Gastroesophageal sphincter (tissue), 4 donors: ENCODE results near the gene FGF3. TPM values are rescaled to one million over a fixed set of nuclear protein-coding genes. Genes with fewer than 3 reads are reported as not detected.

Experiments
- ATAC-seq: fragments of 150-250 bp; one replicate; pipeline ENCODE4 v1.9.1; 2016; ENCODE audit warnings: mild to moderate bottlenecking, moderate library complexity
- H3K27ac ChIP-seq, 4 donors: fragments of 200-600 bp; sonication (generic) in 3 of 4; 1 replicate in 3 of 4; 2 replicates in 1 of 4; pipeline ENCODE4 v1.5.1; 2016 to 2019
- H3K27me3 ChIP-seq: fragments of 200-600 bp; sonication (generic); one replicate; pipeline ENCODE4 v1.5.1; 2019
- H3K36me3 ChIP-seq, 2 donors: fragments of 200-600 bp; sonication (generic); one replicate each; pipeline ENCODE4 v1.5.1; 2019; ENCODE audit warnings: control low read depth in 1 of 2
- H3K4me1 ChIP-seq, 3 donors: fragments of 200-600 bp; sonication (generic); 1 replicate in 2 of 3; 2 replicates in 1 of 3; pipeline ENCODE4 v1.5.1; 2016 to 2019; ENCODE audit warnings: control low read depth in 2 of 3
- H3K4me3 ChIP-seq, 2 donors: fragments of 200-600 bp; sonication (generic); one replicate each; pipeline ENCODE4 v1.5.1; 2019; ENCODE audit warnings: mild to moderate bottlenecking in 1 of 2, moderate library complexity in 1 of 2
- H3K9me3 ChIP-seq, 3 donors: fragments of 200-600 bp; sonication (generic); one replicate each; pipeline ENCODE4 v1.5.1; 2017 to 2019; ENCODE audit warnings: control low read depth in 2 of 3
- EP300 ChIP-seq: sonication (generic); formaldehyde crosslinking; IDR thresholded peaks from one replicate; pipeline ENCODE4 v1.6.1; 2017; ENCODE audit warnings: antibody characterized with exemption, mild to moderate bottlenecking
- POLR2A ChIP-seq, 2 donors: fragments of 450-650 bp; IDR thresholded peaks; one replicate each; pipeline ENCODE4 v1.6.1; 2017; ENCODE audit warnings: antibody characterized with exemption in 2 of 2, mild to moderate bottlenecking in 2 of 2, moderate library complexity in 1 of 2
- POLR2AphosphoS5 ChIP-seq: sonication (generic); formaldehyde crosslinking; IDR thresholded peaks from one replicate; pipeline ENCODE4 v1.6.1; 2017; ENCODE audit warnings: antibody characterized with exemption
- WGBS, 2 donors: methylation state at CpG; one replicate each; pipeline ENCODE4 v1.1.5; 2018; ENCODE audit warnings: low coverage in 1 of 2; 5-methylcytosine and 5-hydroxymethylcytosine counted together
- total RNA-seq, 4 donors: library from RNA; depleted of rRNA; stranded (reverse); fragments of >200 nt; gene quantifications; one replicate each; pipeline ENCODE4 v1.1.0, GENCODE V29; 2016
- TF ChIP-seq, protein P1 (sequence below), 4 experiments: fragments of 200-600 bp in 2 of 4; fragments of 450-650 bp in 2 of 4; sonication (generic) in 1 of 4; IDR thresholded peaks; one replicate each; pipeline ENCODE4 v1.5.1; 2017 to 2019; ENCODE audit warnings: antibody characterized with exemption in 4 of 4, mild to moderate bottlenecking in 2 of 4, moderate library complexity in 2 of 4

Gene FGF3
- total RNA-seq, 4 donors from 2014 or later: not detected

DNA sequence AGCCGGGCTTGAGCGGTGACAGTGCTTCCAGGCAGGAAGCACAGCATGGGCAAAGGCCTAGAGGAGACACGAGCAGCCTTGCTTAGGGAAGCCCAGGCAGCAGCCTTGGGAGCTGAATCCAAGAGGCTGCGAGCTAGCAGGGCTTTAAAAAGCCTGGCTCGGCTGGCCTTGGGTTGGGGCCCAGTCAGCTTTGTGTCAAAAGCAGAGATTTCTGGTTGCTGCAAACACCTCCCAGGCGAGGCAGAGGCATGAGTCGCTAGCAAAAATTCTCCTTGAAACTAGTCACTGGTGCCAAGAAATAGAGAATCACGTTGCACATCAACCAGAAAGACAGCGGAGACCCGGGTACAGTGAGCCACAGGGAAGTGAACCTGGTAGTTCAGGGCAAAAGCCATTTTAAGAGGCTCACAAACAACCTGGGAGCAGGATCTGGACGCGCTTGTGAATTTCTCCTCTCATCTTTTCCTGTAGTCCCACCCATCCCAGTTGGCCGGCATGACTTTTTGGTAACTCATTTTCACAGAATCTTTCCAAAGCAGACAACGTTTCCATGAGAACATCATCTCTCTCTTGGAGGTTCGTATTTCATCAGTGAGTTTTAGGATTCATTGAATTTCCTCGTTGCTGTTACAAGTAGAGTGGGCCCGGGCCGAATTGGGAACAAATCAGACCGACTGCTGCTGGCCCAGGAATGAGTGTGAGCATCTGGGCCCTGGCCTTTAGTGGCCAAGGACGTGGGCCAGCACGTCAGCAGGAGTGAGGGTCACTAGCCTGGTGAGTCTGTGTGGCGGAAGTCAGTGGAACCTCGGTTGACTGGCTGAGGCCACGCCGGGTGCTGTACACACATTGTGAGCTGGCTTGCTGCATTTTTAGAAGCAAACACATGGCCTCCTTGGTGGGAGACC, 27.7 kb downstream of the FGF3 start:
- WGBS, 2 donors: 30 to 62% methylated on average over 14 of the region's 25 CpGs
- no peak for TF ChIP-seq EP300
- no peak for TF ChIP-seq POLR2AphosphoS5
- no peak for TF ChIP-seq POLR2A (IDR thresholded peaks at IDR 0.05)
- TF ChIP-seq, protein P1, sequence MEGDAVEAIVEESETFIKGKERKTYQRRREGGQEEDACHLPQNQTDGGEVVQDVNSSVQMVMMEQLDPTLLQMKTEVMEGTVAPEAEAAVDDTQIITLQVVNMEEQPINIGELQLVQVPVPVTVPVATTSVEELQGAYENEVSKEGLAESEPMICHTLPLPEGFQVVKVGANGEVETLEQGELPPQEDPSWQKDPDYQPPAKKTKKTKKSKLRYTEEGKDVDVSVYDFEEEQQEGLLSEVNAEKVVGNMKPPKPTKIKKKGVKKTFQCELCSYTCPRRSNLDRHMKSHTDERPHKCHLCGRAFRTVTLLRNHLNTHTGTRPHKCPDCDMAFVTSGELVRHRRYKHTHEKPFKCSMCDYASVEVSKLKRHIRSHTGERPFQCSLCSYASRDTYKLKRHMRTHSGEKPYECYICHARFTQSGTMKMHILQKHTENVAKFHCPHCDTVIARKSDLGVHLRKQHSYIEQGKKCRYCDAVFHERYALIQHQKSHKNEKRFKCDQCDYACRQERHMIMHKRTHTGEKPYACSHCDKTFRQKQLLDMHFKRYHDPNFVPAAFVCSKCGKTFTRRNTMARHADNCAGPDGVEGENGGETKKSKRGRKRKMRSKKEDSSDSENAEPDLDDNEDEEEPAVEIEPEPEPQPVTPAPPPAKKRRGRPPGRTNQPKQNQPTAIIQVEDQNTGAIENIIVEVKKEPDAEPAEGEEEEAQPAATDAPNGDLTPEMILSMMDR (IDR thresholded peaks at IDR 0.05): no peak
- peak; percentile 4 for ATAC-seq
- H3K27me3 ChIP-seq: peaks cover 15% of the 10 kb centered on the region
- peaks cover 0 to 12% (median 0%) of the 10 kb centered on the region in 3 donors for H3K4me1 ChIP-seq
- no peak overlapping the region for H3K4me3 ChIP-seq
- H3K9me3 ChIP-seq: no peaks in the 10 kb centered on the region
- no peaks in the 10 kb centered on the region for H3K36me3 ChIP-seq
- H3K27ac ChIP-seq: peak overlapping the region in 2 of 4 donors; percentile 24 to 46

DNA sequence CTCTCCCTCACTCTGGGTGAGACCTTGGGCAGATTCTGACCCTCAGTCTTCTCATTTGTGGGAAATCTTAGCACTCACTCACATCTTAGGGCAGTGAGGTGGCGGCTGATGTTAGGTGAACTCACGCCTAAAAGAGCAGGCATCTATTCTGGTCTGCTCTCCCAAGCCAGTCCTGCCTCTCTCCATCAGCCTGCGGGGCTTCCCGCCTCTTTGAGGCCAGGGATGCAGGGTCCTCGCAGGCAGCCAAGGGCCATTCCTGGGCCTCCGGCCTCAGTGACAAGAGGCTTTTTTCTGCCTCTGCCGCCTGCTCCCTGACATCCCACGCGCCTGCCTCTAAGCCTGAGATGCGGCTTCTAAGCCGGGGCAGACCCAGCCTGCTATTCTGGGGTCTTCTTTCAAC, 30.3 kb downstream of the FGF3 start:
- Histone ChIP-seq H3K9me3 (no peaks in the 10 kb centered on the region), H3K36me3 (no peaks in the 10 kb centered on the region), H3K4me3 (no peak overlapping the region), H3K27ac (no peak overlapping the region), H3K4me1 (peaks cover 0 to 12% (median 0%) of the 10 kb centered on the region in 3 donors), H3K27me3 (peaks cover 15% of the 10 kb centered on the region)
- WGBS, 2 donors: 80 to 100% methylated on average over 1 to 4 of the region's 11 CpGs
- no peak for ATAC-seq
- no peak for TF ChIP-seq POLR2A (IDR thresholded peaks at IDR 0.05)

DNA sequence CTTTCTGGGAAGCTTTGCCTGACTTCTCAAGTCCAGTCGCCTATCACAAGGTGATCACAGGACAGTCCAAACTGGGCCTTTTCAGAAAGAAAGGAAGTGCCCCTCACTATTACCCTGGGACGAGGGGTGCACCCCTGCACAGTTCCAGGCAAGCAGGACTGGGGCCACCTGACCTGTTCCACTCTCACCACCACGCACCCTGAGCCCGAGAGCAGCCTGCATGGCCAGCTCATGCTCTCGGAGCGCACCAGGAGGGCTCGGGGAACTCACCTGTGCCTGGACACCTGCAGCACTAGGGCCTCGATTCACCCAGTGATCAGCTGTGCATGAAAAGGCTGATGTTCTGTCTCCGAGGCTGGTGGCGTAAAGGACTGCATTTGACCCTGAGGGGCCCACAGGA, 31.3 kb downstream of the FGF3 start:
- no peak for ATAC-seq
- TF ChIP-seq, protein P1 (IDR thresholded peaks at IDR 0.05): no peak
- TF ChIP-seq EP300 (no peak), POLR2A (IDR thresholded peaks at IDR 0.05) (no peak), POLR2AphosphoS5 (no peak)
- Histone ChIP-seq H3K36me3 (no peaks in the 10 kb centered on the region), H3K27me3 (peaks cover 15% of the 10 kb centered on the region), H3K4me1 (peaks cover 0 to 12% (median 0%) of the 10 kb centered on the region in 3 donors), H3K27ac (no peak overlapping the region), H3K9me3 (no peaks in the 10 kb centered on the region), H3K4me3 (no peak overlapping the region)
- 93% methylated on average over 3 of the region's 10 CpGs; no CpG with 5 or more reads in 1 of the 2 donors for WGBS, 2 donors

DNA sequence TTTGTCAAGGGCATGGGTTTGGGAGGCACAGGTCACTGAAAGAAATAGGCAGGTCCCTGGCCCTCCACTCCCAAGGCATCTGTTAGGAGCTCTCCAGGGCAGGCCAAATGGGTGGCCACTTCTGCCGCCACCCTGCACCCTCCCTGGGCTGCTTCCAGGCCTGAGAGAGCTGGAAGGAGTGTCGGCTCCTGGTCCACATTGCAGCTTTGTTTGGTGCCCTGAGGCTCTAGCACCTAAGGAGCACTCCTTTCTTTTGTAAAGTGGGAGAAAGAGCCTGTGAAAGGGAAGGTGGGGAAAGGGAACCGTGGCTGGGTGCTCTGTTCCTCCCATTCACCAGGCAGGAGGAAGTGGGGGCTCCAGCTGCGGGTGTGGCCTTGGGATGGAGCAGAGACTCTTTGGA, 31.8 kb downstream of the FGF3 start:
- Histone ChIP-seq H3K36me3 (no peaks in the 10 kb centered on the region), H3K9me3 (no peaks in the 10 kb centered on the region), H3K27ac (no peak overlapping the region), H3K27me3 (peaks cover 15% of the 10 kb centered on the region), H3K4me3 (no peak overlapping the region), H3K4me1 (peaks cover 0 to 12% (median 0%) of the 10 kb centered on the region in 3 donors)
- no peak for ATAC-seq
- no peak for TF ChIP-seq EP300
- TF ChIP-seq, protein P1 (IDR thresholded peaks at IDR 0.05): no peak
- TF ChIP-seq POLR2A (IDR thresholded peaks at IDR 0.05): no peak
- TF ChIP-seq POLR2AphosphoS5: no peak
- WGBS, 2 donors: 53 to 79% methylated on average over 2 to 3 of the region's 4 CpGs

DNA sequence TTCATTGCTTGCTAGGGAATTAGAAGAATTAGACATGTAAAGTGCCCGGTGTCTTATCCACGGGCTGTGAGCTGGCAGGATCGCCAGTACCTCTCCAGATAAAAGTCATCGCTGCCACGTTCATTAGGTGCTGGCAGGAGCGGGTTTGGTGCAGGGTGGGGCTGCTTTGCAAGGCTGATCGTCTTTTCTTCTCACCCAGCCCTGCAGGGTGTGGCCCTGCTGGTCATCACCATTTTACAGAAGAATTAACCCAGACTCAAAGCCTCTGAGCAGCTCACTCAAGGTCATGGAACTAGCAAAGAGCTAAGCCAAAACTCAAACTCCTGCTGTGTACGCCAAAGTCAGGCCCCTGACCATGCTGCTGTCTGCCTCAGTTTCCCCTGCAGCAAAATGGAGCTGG, 38.0 kb downstream of the FGF3 start:
- Histone ChIP-seq H3K9me3 (no peaks in the 10 kb centered on the region), H3K36me3 (no peaks in the 10 kb centered on the region), H3K4me3 (no peak overlapping the region), H3K4me1 (no peaks in the 10 kb centered on the region), H3K27ac (no peak overlapping the region), H3K27me3 (peaks cover 50% of the 10 kb centered on the region)
- TF ChIP-seq EP300: no peak
- no peak for TF ChIP-seq POLR2AphosphoS5
- TF ChIP-seq, protein P1 (IDR thresholded peaks at IDR 0.05): no peak
- TF ChIP-seq POLR2A (IDR thresholded peaks at IDR 0.05): no peak
- no peak for ATAC-seq
- WGBS, 2 donors: 33 to 80% methylated on average over 1 to 3 of the region's 8 CpGs
